ENCODE data around the gene EBF3.

EBF3 gene

GRCh38 chr10:129852829-129853561 is 111.1 kb downstream of the EBF3 start:
- no peak overlapping the region for H3K4me3 ChIP-seq (replicated peaks in 1 of 2; ENCODE audit: low read depth in 2 of 2, low read length in 2 of 2)
- no peak for DNase-seq (ENCODE audit: low read depth in 2 of 2)
- no peak for TF ChIP-seq CTCF (IDR thresholded peaks at IDR 0.05; ENCODE audit: low read depth, low read length)

- H3K4me3 ChIP-seq (replicated peaks in 1 of 2; ENCODE audit: low read depth in 2 of 2, low read length in 2 of 2), result no peak overlapping the region
- TF ChIP-seq CTCF (IDR thresholded peaks at IDR 0.05; ENCODE audit: low read depth, low read length), result no peak
- no peak for DNase-seq (ENCODE audit: low read depth in 2 of 2)
Observed at GRCh38 chr10:129851941-129852640, 112.0 kb downstream of the EBF3 start.

- DNase-seq (ENCODE audit: low read depth in 2 of 2), result no peak
- H3K4me3 ChIP-seq (replicated peaks in 1 of 2; ENCODE audit: low read depth in 2 of 2, low read length in 2 of 2), result no peak overlapping the region
- no peak for TF ChIP-seq CTCF (IDR thresholded peaks at IDR 0.05; ENCODE audit: low read depth, low read length)
Observed at GRCh38 chr10:129850790-129851189, 113.3 kb downstream of the EBF3 start.

- no peak for DNase-seq (ENCODE audit: low read depth in 2 of 2)
- TF ChIP-seq CTCF (IDR thresholded peaks at IDR 0.05; ENCODE audit: low read depth, low read length), result no peak
- H3K4me3 ChIP-seq (replicated peaks in 1 of 2; ENCODE audit: low read depth in 2 of 2, low read length in 2 of 2), result no peak overlapping the region
Observed at GRCh38 chr10:129850316-129850715, 113.8 kb downstream of the EBF3 start.

GRCh38 chr10:129849853-129850252 is 114.2 kb downstream of the EBF3 start:
- DNase-seq (ENCODE audit: low read depth in 2 of 2), result no peak
- no peak overlapping the region for H3K4me3 ChIP-seq (replicated peaks in 1 of 2; ENCODE audit: low read depth in 2 of 2, low read length in 2 of 2)
- TF ChIP-seq CTCF (IDR thresholded peaks at IDR 0.05; ENCODE audit: low read depth, low read length), result no peak

- H3K4me3 ChIP-seq (replicated peaks in 1 of 2; ENCODE audit: low read depth in 2 of 2, low read length in 2 of 2), result no peak overlapping the region
- no peak for DNase-seq (ENCODE audit: low read depth in 2 of 2)
- TF ChIP-seq CTCF (IDR thresholded peaks at IDR 0.05; ENCODE audit: low read depth, low read length), result no peak
Observed at GRCh38 chr10:129849452-129849750, 114.7 kb downstream of the EBF3 start.

Data from cardiac fibroblast (primary cell).